ENCODE measurements around the gene CTNND1.

The CTNND1 gene

GRCh38 chr11:57792060-57792541 is 30.5 kb downstream of the CTNND1 start:
- TF ChIP-seq CTCF (IDR thresholded peaks at IDR 0.05) = no peak
- Histone ChIP-seq H3K4me3 (no peak overlapping the region), H3K4me1 (peaks cover 0 to 73% (median 45%) of the 10 kb centered on the region in 4 donors), H3K9me3 (no peaks in the 10 kb centered on the region), H3K27me3 (no peaks in the 10 kb centered on the region), H3K36me3 (peaks cover 26 to 41% (median 31%) of the 10 kb centered on the region in 3 donors), H3K27ac (peak overlapping the region in 1 of 2 donors; percentile 20)
- DNase-seq = peak; percentile 81 to 85
- intact Hi-C loops (cut with DNase I; ENCODE audit: low total_unique reads) = no loop called here

GRCh38 chr11:57792870-57793269 is 31.3 kb downstream of the CTNND1 start:
- H3K27me3 ChIP-seq = no peaks in the 10 kb centered on the region
- H3K4me3 ChIP-seq = no peak overlapping the region
- intact Hi-C loops (cut with DNase I; ENCODE audit: low total_unique reads) = no loop called here
- no peak for DNase-seq
- H3K9me3 ChIP-seq = no peaks in the 10 kb centered on the region
- H3K27ac ChIP-seq = peak overlapping the region; percentile 6 to 20
- TF ChIP-seq CTCF (IDR thresholded peaks at IDR 0.05) = no peak
- H3K36me3 ChIP-seq = peaks cover 28 to 49% (median 31%) of the 10 kb centered on the region in 3 donors
- peaks cover 0 to 66% (median 38%) of the 10 kb centered on the region in 4 donors for H3K4me1 ChIP-seq

- no peak for TF ChIP-seq CTCF (IDR thresholded peaks at IDR 0.05)
- Histone ChIP-seq H3K27me3 (no peaks in the 10 kb centered on the region), H3K36me3 (peaks cover 28 to 55% (median 31%) of the 10 kb centered on the region in 3 donors), H3K4me3 (no peak overlapping the region), H3K9me3 (no peaks in the 10 kb centered on the region), H3K27ac (peak overlapping the region in 1 of 2 donors; percentile 6), H3K4me1 (peaks cover 0 to 64% (median 35%) of the 10 kb centered on the region in 4 donors)
- no peak for DNase-seq
- intact Hi-C loops (cut with DNase I; ENCODE audit: low total_unique reads) = no loop called here
Measured at GRCh38 chr11:57793351-57794115, 31.9 kb downstream of the CTNND1 start.

GRCh38 chr11:57798905-57799559 is 37.4 kb downstream of the CTNND1 start:
- DNase-seq = peak in 1 of 2 donors; percentile 49
- H3K9me3 ChIP-seq = no peaks in the 10 kb centered on the region
- no peak for TF ChIP-seq CTCF (IDR thresholded peaks at IDR 0.05)
- H3K27ac ChIP-seq = peak overlapping the region; percentile 35 to 53
- intact Hi-C loops (cut with DNase I; ENCODE audit: low total_unique reads) = loop anchor here (5.0 kb wide), 1 partner anchor 37 kb away; the partner anchor contains the start of gene CTNND1
- H3K4me3 ChIP-seq = no peak overlapping the region
- H3K27me3 ChIP-seq = no peaks in the 10 kb centered on the region
- peaks cover 0 to 42% (median 21%) of the 10 kb centered on the region in 4 donors for H3K4me1 ChIP-seq
- H3K36me3 ChIP-seq = peaks cover 44 to 73% (median 51%) of the 10 kb centered on the region in 3 donors

- intact Hi-C loops (cut with DNase I; ENCODE audit: low total_unique reads) = loop anchor here (10.0 kb wide), 3 partner anchors 56 to 136 kb away; partner anchors contain the start of genes SELENOH and ZDHHC5
- peaks cover 0 to 32% (median 18%) of the 10 kb centered on the region in 4 donors for H3K4me1 ChIP-seq
- peaks cover 54 to 76% (median 57%) of the 10 kb centered on the region in 3 donors for H3K36me3 ChIP-seq
- H3K27ac ChIP-seq = peak overlapping the region in 1 of 2 donors; percentile 26
- H3K4me3 ChIP-seq = no peak overlapping the region
- no peaks in the 10 kb centered on the region for H3K27me3 ChIP-seq
- H3K9me3 ChIP-seq = no peaks in the 10 kb centered on the region
- TF ChIP-seq CTCF (IDR thresholded peaks at IDR 0.05) = peak; percentile 83 to 89
- no peak for DNase-seq
Measured at GRCh38 chr11:57800444-57801182, 39.0 kb downstream of the CTNND1 start.
